IMR-90 (cell line): Measurements from ENCODE around the gene GPC5. TPM values are rescaled to one million over a fixed set of nuclear protein-coding genes. Genes with fewer than 3 reads are reported as not detected.

Experiments used
- ATAC-seq: fragments of 200-7000 bp; cut with Tn5 transposase; 2 replicates; pipeline ENCODE4 v1.9.1; 2020; ENCODE audit warnings: low read depth, mild to moderate bottlenecking, moderate library complexity
- BruUV-seq: library from RNA; stranded (reverse); fragments of 400-500 nt; replicated peaks from 2 replicates; lab custom pipeline; 2021; lab: Mats Ljungman, UMichigan
- CTCF ChIA-PET: fragments of 300-600 bp; formaldehyde crosslinking; extraction: SDS; loops from one replicate; lab custom pipeline; 2021; ENCODE audit warnings: antibody characterized with exemption; lab: Yijun Ruan, JAX
- POLR2A ChIA-PET: fragments of 300-600 bp; sonication (Branson Sonifier 250); formaldehyde crosslinking; loops from one replicate; lab custom pipeline; 2022; ENCODE audit warnings: antibody characterized with exemption; ENCODE audit not compliant: unreplicated experiment; lab: Charles Lee
- DNase-seq: peaks from one replicate; pipeline ENCODE4 v3.0.0; 2013
- H2AFZ ChIP-seq: replicated peaks from 2 replicates; pipeline ENCODE3; 2013; ENCODE audit warnings: low read length, mild to moderate bottlenecking; ENCODE audit not compliant: poor library complexity
- H2AK5ac ChIP-seq: 2 replicates; pipeline ENCODE4 v1.6.1; 2013; ENCODE audit warnings: low read depth, low read length, inconsistent platforms
- H2AK9ac ChIP-seq: replicated peaks from 2 replicates; pipeline ENCODE3; 2013; ENCODE audit warnings: mild to moderate bottlenecking, low read depth, low read length, moderate library complexity; ENCODE audit not compliant: poor library complexity
- H2BK120ac ChIP-seq: 2 replicates; pipeline ENCODE4 v1.6.1; 2013; ENCODE audit warnings: low read depth, low read length, inconsistent platforms
- H2BK15ac ChIP-seq: 3 replicates; pipeline ENCODE4 v1.6.1; 2013; ENCODE audit warnings: low read depth, low read length, inconsistent platforms
- H2BK20ac ChIP-seq: 2 replicates; pipeline ENCODE4 v1.6.1; 2013; ENCODE audit warnings: low read depth, mild to moderate bottlenecking, inconsistent platforms, low read length, moderate library complexity
- H2BK5ac ChIP-seq: 2 replicates; pipeline ENCODE4 v1.6.1; 2013; ENCODE audit warnings: mild to moderate bottlenecking, low read depth, low read length, inconsistent platforms; ENCODE audit not compliant: poor library complexity, severe bottlenecking
- H3K14ac ChIP-seq: replicated peaks from 2 replicates; pipeline ENCODE4 v1.6.1; 2013; ENCODE audit warnings: low read depth, low read length, inconsistent platforms
- H3K18ac ChIP-seq: 2 replicates; pipeline ENCODE4 v1.6.1; 2013; ENCODE audit warnings: low read depth, low read length, control low read depth
- H3K23ac ChIP-seq: 2 replicates; pipeline ENCODE4 v1.6.1; 2013; ENCODE audit warnings: low read depth, low read length, inconsistent platforms
- H3K27ac ChIP-seq: 2 replicates; pipeline ENCODE4 v1.5.1; 2013; ENCODE audit warnings: mild to moderate bottlenecking, control low read depth, low read length; ENCODE audit not compliant: insufficient read depth
- H3K27me3 ChIP-seq: 2 replicates; pipeline ENCODE4 v1.6.1; 2013; ENCODE audit warnings: low read length; ENCODE audit not compliant: control insufficient read depth, insufficient read depth
- H3K36me3 ChIP-seq: 2 replicates; pipeline ENCODE4 v1.6.1; 2013; ENCODE audit warnings: low read length, mixed read lengths; ENCODE audit not compliant: control insufficient read depth, insufficient read depth
- H3K4ac ChIP-seq: 2 replicates; pipeline ENCODE4 v1.6.1; 2013; ENCODE audit warnings: low read depth, low read length, inconsistent platforms
- H3K4me1 ChIP-seq: 2 replicates; pipeline ENCODE4 v1.6.1; 2013; ENCODE audit warnings: low read length, mixed read lengths; ENCODE audit not compliant: control insufficient read depth, insufficient read depth
- H3K4me2 ChIP-seq: 2 replicates; pipeline ENCODE4 v1.6.1; 2013; ENCODE audit warnings: low read depth, mild to moderate bottlenecking, control low read depth, low read length, moderate library complexity
- H3K4me3 ChIP-seq: 2 replicates; pipeline ENCODE4 v1.5.1; 2013; ENCODE audit warnings: low read depth, mild to moderate bottlenecking, control low read depth, low read length, moderate library complexity; ENCODE audit not compliant: insufficient read depth
- H3K56ac ChIP-seq: 2 replicates; pipeline ENCODE4 v1.6.1; 2013; ENCODE audit warnings: low read length, inconsistent platforms; ENCODE audit not compliant: insufficient read depth; ENCODE audit errors: extremely low read depth
- H3K79me1 ChIP-seq, 2 experiments: 2 replicates each; pipeline ENCODE4 v1.6.1; 2013; ENCODE audit warnings: low read length in 2 of 2, inconsistent platforms in 1 of 2, low read depth in 1 of 2
- H3K9ac ChIP-seq: 2 replicates; pipeline ENCODE4 v1.6.1; 2013; ENCODE audit warnings: low read depth, low read length, control low read depth
- H3K9me1 ChIP-seq: 2 replicates; pipeline ENCODE4 v1.6.1; 2013; ENCODE audit warnings: low read length, inconsistent platforms; ENCODE audit not compliant: insufficient read depth
- H3K9me3 ChIP-seq: 2 replicates; pipeline ENCODE4 v1.6.1; 2013; ENCODE audit warnings: low read length; ENCODE audit not compliant: control insufficient read depth, insufficient read depth
- H4K20me1 ChIP-seq: 2 replicates; pipeline ENCODE4 v1.6.1; 2013; ENCODE audit warnings: low read length, inconsistent platforms; ENCODE audit not compliant: insufficient read depth
- H4K5ac ChIP-seq: 2 replicates; pipeline ENCODE4 v1.6.1; 2013; ENCODE audit warnings: mild to moderate bottlenecking, low read depth, low read length, control low read depth
- H4K8ac ChIP-seq, 2 experiments: 2 replicates each; pipeline ENCODE4 v1.6.1; 2013; ENCODE audit warnings: low read depth in 2 of 2, low read length in 2 of 2, control low read depth in 1 of 2, inconsistent platforms in 1 of 2
- H4K91ac ChIP-seq: 2 replicates; pipeline ENCODE4 v1.6.1; 2013; ENCODE audit warnings: low read depth, low read length, inconsistent platforms; ENCODE audit not compliant: insufficient read depth
- BHLHE40 ChIP-seq: fragments of 150-350 bp; IDR thresholded peaks from 2 replicates; pipeline ENCODE4 v1.6.1; 2016; ENCODE audit warnings: mild to moderate bottlenecking, low read depth, low read length
- CEBPB ChIP-seq: IDR thresholded peaks from 2 replicates; pipeline ENCODE4 v1.6.1; 2012; ENCODE audit warnings: low read depth, low read length, improper control_type of control experiment
- CHD1 ChIP-seq: IDR thresholded peaks from 2 replicates; pipeline ENCODE4 v1.6.1; 2012; ENCODE audit warnings: low read depth, low read length, improper control_type of control experiment
- CTCF ChIP-seq: conservative IDR thresholded peaks from 2 replicates; pipeline ENCODE4 v1.5.1; 2012; ENCODE audit warnings: mild to moderate bottlenecking, low read depth, low read length, improper control_type of control experiment
- ELK1 ChIP-seq: fragments of 150-350 bp; IDR thresholded peaks from 2 replicates; pipeline ENCODE4 v1.6.1; 2016; ENCODE audit warnings: low read depth, mild to moderate bottlenecking, low read length, moderate library complexity, borderline replicate concordance
- FOS ChIP-seq: fragments of 150-350 bp; IDR thresholded peaks from 2 replicates; pipeline ENCODE4 v1.6.1; 2016; ENCODE audit warnings: low read depth, low read length
- MAFK ChIP-seq: IDR thresholded peaks from 2 replicates; pipeline ENCODE4 v1.6.1; 2012; ENCODE audit warnings: low read depth, low read length, improper control_type of control experiment
- MAZ ChIP-seq: IDR thresholded peaks from 2 replicates; pipeline ENCODE4 v1.6.1; 2012; ENCODE audit warnings: low read depth, mild to moderate bottlenecking, low read length, improper control_type of control experiment, moderate library complexity, borderline replicate concordance
- NFE2L2 ChIP-seq: fragments of 150-350 bp; IDR thresholded peaks from 2 replicates; pipeline ENCODE4 v1.6.1; 2016; ENCODE audit warnings: low read depth, mild to moderate bottlenecking, low read length
- POLR2A ChIP-seq: IDR thresholded peaks from 2 replicates; pipeline ENCODE4 v1.6.1; 2012; ENCODE audit warnings: mild to moderate bottlenecking, low read depth, low read length
- RAD21 ChIP-seq: IDR thresholded peaks from 2 replicates; pipeline ENCODE4 v1.6.1; 2012; ENCODE audit warnings: low read length, improper control_type of control experiment
- RCOR1 ChIP-seq: IDR thresholded peaks from 2 replicates; pipeline ENCODE4 v1.6.1; 2012; ENCODE audit warnings: mild to moderate bottlenecking, low read length, improper control_type of control experiment; ENCODE audit not compliant: insufficient replicate concordance
- RFX5 ChIP-seq: IDR thresholded peaks from 2 replicates; pipeline ENCODE4 v1.8.0; 2012; ENCODE audit warnings: low read depth, mild to moderate bottlenecking, low read length, moderate library complexity
- SMC3 ChIP-seq: fragments of 150-350 bp; IDR thresholded peaks from 2 replicates; pipeline ENCODE4 v1.6.1; 2016; ENCODE audit warnings: low read depth, mild to moderate bottlenecking, antibody characterized with exemption, low read length, moderate library complexity
- WGBS, 2 experiments: methylation state at CpG; one replicate each; pipeline versions ENCODE4 v1.1.5 to v1.1.7; 2013; ENCODE audit warnings: missing lambda C conversion rate in 2 of 2; ENCODE audit not compliant: insufficient read length in 1 of 2; ENCODE audit errors: extremely low coverage in 2 of 2; 5-methylcytosine and 5-hydroxymethylcytosine counted together
- dilution Hi-C: fragments of 300-500 bp; cut with HindIII; formaldehyde crosslinking; loops from one replicate; pipeline ENCODE4 v1.14.3; 2018; ENCODE audit warnings: low sequenced_read_pairs; ENCODE audit not compliant: unreplicated experiment
- in situ Hi-C: fragments of 300-500 bp; cut with MboI; formaldehyde crosslinking; loops from 3 replicates; pipeline ENCODE4 v1.14.3; 2019; ENCODE audit warnings: low sequenced_read_pairs, inconsistent platforms, mixed read lengths
- intact Hi-C: fragments of 100-400 bp; cut with micrococcal nuclease; formaldehyde crosslinking; loops from 2 replicates; pipeline ENCODE4 v1.10.0; 2022
- polyA plus RNA-seq, 3 experiments: library from polyadenylated mRNA; depleted of rRNA; stranded (reverse); fragments of >200 nt; gene quantifications; 2 replicates each; pipeline ENCODE4 v1.2.3, GENCODE V29; 2012; ENCODE audit warnings: low replicate concordance in 1 of 3
- total RNA-seq: library from RNA; depleted of rRNA; stranded (reverse); fragments of >200 nt; gene quantifications from 2 replicates; pipeline ENCODE4 v1.2.3, GENCODE V29; 2012

The GPC5 gene
- total and polyA plus RNA-seq, 2 of the 4 experiments (the other 2 are of a cell fraction) = 0.94 to 1.8 TPM

- Histone ChIP-seq H3K4ac (no peak overlapping the region), H4K20me1 (no peaks in the 10 kb centered on the region), H3K9me1 (no peaks in the 10 kb centered on the region), H3K36me3 (no peaks in the 10 kb centered on the region), H2BK15ac (no peak overlapping the region), H3K27ac (no peak overlapping the region), H3K23ac (no peak overlapping the region), H4K5ac (no peak overlapping the region), H3K4me3 (no peak overlapping the region), H2BK5ac (no peak overlapping the region), H4K91ac (no peak overlapping the region), H2AFZ (no peak overlapping the region), H3K79me1 (no peaks in the 10 kb centered on the region), H3K56ac (no peak overlapping the region), H2BK120ac (no peak overlapping the region), H3K9ac (no peak overlapping the region), H2BK20ac (no peak overlapping the region), H3K14ac (no peak overlapping the region), H3K27me3 (no peaks in the 10 kb centered on the region), H2AK9ac (no peak overlapping the region), H4K8ac (no peak overlapping the region), H3K9me3 (no peaks in the 10 kb centered on the region), H3K18ac (no peak overlapping the region), H3K4me2 (no peak overlapping the region), H3K4me1 (no peaks in the 10 kb centered on the region), H2AK5ac (no peak overlapping the region)
- TF ChIP-seq CHD1 = no peak
- TF ChIP-seq ELK1 = no peak
- TF ChIP-seq SMC3 = no peak
- TF ChIP-seq POLR2A = no peak
- TF ChIP-seq NFE2L2 = no peak
- TF ChIP-seq CTCF = no peak
- TF ChIP-seq BHLHE40 = no peak
- TF ChIP-seq FOS = no peak
- no peak for TF ChIP-seq CEBPB
- TF ChIP-seq RFX5 = no peak
- TF ChIP-seq MAZ = no peak
- TF ChIP-seq RAD21 = no peak
- TF ChIP-seq MAFK = no peak
- TF ChIP-seq RCOR1 = no peak
- DNase-seq (no peak), ATAC-seq (no peak)
- intact Hi-C loops = no loop called here
- CTCF ChIA-PET = no interaction called here
- 60% methylated on average over 1 of the region's 2 CpGs; no CpG with 5 or more reads in 1 of the 2 experiments for WGBS, 2 experiments
- POLR2A ChIA-PET = no interaction called here
- dilution Hi-C loops = no loop called here
- in situ Hi-C loops = no loop called here
- no TSS peak for BruUV-seq
Measured at GRCh38 chr13:91776611-91777193, 378.3 kb downstream of the GPC5 start.
